Measurements from ENCODE around the gene MED10. TPM values are rescaled to one million over a fixed set of nuclear protein-coding genes. Genes with fewer than 3 reads are reported as not detected.

MED10 gene
- polyA plus RNA-seq, 1 experiment: 36.6 TPM

GRCh38 chr5:6423327-6424109 lies 45.2 kb upstream of the MED10 start:
- no peak overlapping the region for H3K4me3 ChIP-seq (ENCODE audit: low read depth, low read length)
- TF ChIP-seq CTCF (IDR thresholded peaks at IDR 0.05; ENCODE audit: insufficient read depth, low read depth, low read length): no peak
- no peak for DNase-seq (ENCODE audit: low read depth)
- CTCF ChIA-PET: no interaction called here
- no peaks in the 10 kb centered on the region for H3K27me3 ChIP-seq (ENCODE audit: control insufficient read depth, insufficient read depth, low read length)
- POLR2A ChIA-PET: no interaction called here
- no peaks in the 10 kb centered on the region for H3K36me3 ChIP-seq (ENCODE audit: control insufficient read depth, insufficient read depth, low read length)

GRCh38 chr5:6419340-6419852 lies 41.0 kb upstream of the MED10 start:
- ChIA-PET POLR2A (no interaction called here), CTCF (interaction anchor here (1.0 kb wide), 1 partner anchor 20 kb away, joined by 3 read pairs; no protein-coding TSS in a partner anchor)
- Histone ChIP-seq H3K36me3 (ENCODE audit: control insufficient read depth, insufficient read depth, low read length) (no peaks in the 10 kb centered on the region), H3K27me3 (ENCODE audit: control insufficient read depth, insufficient read depth, low read length) (no peaks in the 10 kb centered on the region), H3K4me3 (ENCODE audit: low read depth, low read length) (no peak overlapping the region)
- DNase-seq (ENCODE audit: low read depth): no peak
- no peak for TF ChIP-seq CTCF (IDR thresholded peaks at IDR 0.05; ENCODE audit: insufficient read depth, low read depth, low read length)

- no peaks in the 10 kb centered on the region for H3K36me3 ChIP-seq (ENCODE audit: control insufficient read depth, insufficient read depth, low read length)
- H3K27me3 ChIP-seq (ENCODE audit: control insufficient read depth, insufficient read depth, low read length): no peaks in the 10 kb centered on the region
- no peak overlapping the region for H3K4me3 ChIP-seq (ENCODE audit: low read depth, low read length)
- no peak for DNase-seq (ENCODE audit: low read depth)
- POLR2A ChIA-PET: no interaction called here
- CTCF ChIA-PET: interaction anchor here (1.0 kb wide), 1 partner anchor 21 kb away, joined by 3 read pairs; no protein-coding TSS in a partner anchor
- TF ChIP-seq CTCF (IDR thresholded peaks at IDR 0.05; ENCODE audit: insufficient read depth, low read depth, low read length): no peak
Observed at GRCh38 chr5:6418679-6419276, 40.4 kb upstream of the MED10 start.

- Histone ChIP-seq H3K27me3 (ENCODE audit: control insufficient read depth, insufficient read depth, low read length) (no peaks in the 10 kb centered on the region), H3K36me3 (ENCODE audit: control insufficient read depth, insufficient read depth, low read length) (no peaks in the 10 kb centered on the region), H3K4me3 (ENCODE audit: low read depth, low read length) (no peak overlapping the region)
- ChIA-PET CTCF (interaction anchor here (0.6 kb wide), 2 partner anchors 178 to 287 kb away, joined by 3 read pairs; no protein-coding TSS in a partner anchor), POLR2A (no interaction called here)
- DNase-seq (ENCODE audit: low read depth): no peak
- no peak for TF ChIP-seq CTCF (IDR thresholded peaks at IDR 0.05; ENCODE audit: insufficient read depth, low read depth, low read length)
Observed at GRCh38 chr5:6417657-6418056, 39.3 kb upstream of the MED10 start.

- TF ChIP-seq CTCF (IDR thresholded peaks at IDR 0.05; ENCODE audit: insufficient read depth, low read depth, low read length): no peak
- no peak overlapping the region for H3K4me3 ChIP-seq (ENCODE audit: low read depth, low read length)
- DNase-seq (ENCODE audit: low read depth): no peak
- no peaks in the 10 kb centered on the region for H3K36me3 ChIP-seq (ENCODE audit: control insufficient read depth, insufficient read depth, low read length)
- no peaks in the 10 kb centered on the region for H3K27me3 ChIP-seq (ENCODE audit: control insufficient read depth, insufficient read depth, low read length)
- ChIA-PET CTCF (no interaction called here), POLR2A (no interaction called here)
Observed at GRCh38 chr5:6412811-6413210, 34.5 kb upstream of the MED10 start.
